Tibial nerve (tissue), 4 donors: ENCODE measurements around the gene PPP2R2C. TPM values are rescaled to one million over a fixed set of nuclear protein-coding genes. Genes with fewer than 3 reads are reported as not detected.

Experiments used
- DNase-seq, 2 donors: peaks; one replicate each; pipeline ENCODE4 v3.0.0-alpha.2; 2019; ENCODE audit warnings: low spot score in 2 of 2
- H3K27ac ChIP-seq, 4 donors: fragments of 200-600 bp; sonication (generic) in 3 of 4; one replicate each; pipeline ENCODE4 v1.5.1; 2017 to 2019; ENCODE audit warnings: mild to moderate bottlenecking in 1 of 4
- H3K27me3 ChIP-seq, 2 donors: fragments of 200-600 bp; sonication (generic) in 1 of 2; one replicate each; pipeline versions ENCODE4 v1.5.1 to v1.6.0; 2017 to 2019
- H3K36me3 ChIP-seq, 3 donors: fragments of 200-600 bp; sonication (generic); one replicate each; pipeline ENCODE4 v1.5.1; 2018 to 2019
- H3K4me1 ChIP-seq, 4 donors: fragments of 200-600 bp; sonication (generic) in 3 of 4; one replicate each; pipeline ENCODE4 v1.5.1; 2017 to 2019
- H3K4me3 ChIP-seq, 4 donors: fragments of 200-600 bp; sonication (generic) in 3 of 4; one replicate each; pipeline ENCODE4 v1.5.1; 2017 to 2019; ENCODE audit warnings: mild to moderate bottlenecking in 1 of 4, moderate library complexity in 1 of 4
- H3K9me3 ChIP-seq, 4 donors: fragments of 200-600 bp; sonication (generic) in 3 of 4; one replicate each; pipeline ENCODE4 v1.5.1; 2017 to 2019
- EP300 ChIP-seq, 2 donors: sonication (generic); formaldehyde crosslinking; IDR thresholded peaks; one replicate each; pipeline ENCODE4 v1.6.1; 2017; ENCODE audit warnings: antibody characterized with exemption in 2 of 2, mild to moderate bottlenecking in 1 of 2
- POLR2A ChIP-seq, 2 donors: fragments of 450-650 bp; IDR thresholded peaks; one replicate each; pipeline ENCODE4 v1.6.1; 2017; ENCODE audit warnings: antibody characterized with exemption in 2 of 2, mild to moderate bottlenecking in 2 of 2, moderate library complexity in 2 of 2
- WGBS, 2 donors: methylation state at CpG; one replicate each; pipeline ENCODE4 v1.1.5; 2018; 5-methylcytosine and 5-hydroxymethylcytosine counted together
- total RNA-seq, 4 donors: library from RNA; depleted of rRNA; stranded (reverse); fragments of >200 nt; gene quantifications; one replicate each; pipeline ENCODE4 v1.1.0, GENCODE V29; 2016
- TF ChIP-seq, protein P1 (sequence below), 5 experiments: fragments of 200-600 bp in 3 of 5; fragments of 450-650 bp in 2 of 5; sonication (generic) in 3 of 5; IDR thresholded peaks; one replicate each; pipeline ENCODE4 v1.5.1; 2016 to 2019; ENCODE audit warnings: antibody characterized with exemption in 5 of 5, mild to moderate bottlenecking in 3 of 5, moderate library complexity in 2 of 5

Gene PPP2R2C
- total RNA-seq, 4 donors from 2014 or later, result under 0.01 to 0.66 (median 0.42) TPM; not detected in 1

- TF ChIP-seq POLR2A (IDR thresholded peaks at IDR 0.05) (no peak), EP300 (IDR thresholded peaks at IDR 0.05) (no peak)
- TF ChIP-seq, protein P1, sequence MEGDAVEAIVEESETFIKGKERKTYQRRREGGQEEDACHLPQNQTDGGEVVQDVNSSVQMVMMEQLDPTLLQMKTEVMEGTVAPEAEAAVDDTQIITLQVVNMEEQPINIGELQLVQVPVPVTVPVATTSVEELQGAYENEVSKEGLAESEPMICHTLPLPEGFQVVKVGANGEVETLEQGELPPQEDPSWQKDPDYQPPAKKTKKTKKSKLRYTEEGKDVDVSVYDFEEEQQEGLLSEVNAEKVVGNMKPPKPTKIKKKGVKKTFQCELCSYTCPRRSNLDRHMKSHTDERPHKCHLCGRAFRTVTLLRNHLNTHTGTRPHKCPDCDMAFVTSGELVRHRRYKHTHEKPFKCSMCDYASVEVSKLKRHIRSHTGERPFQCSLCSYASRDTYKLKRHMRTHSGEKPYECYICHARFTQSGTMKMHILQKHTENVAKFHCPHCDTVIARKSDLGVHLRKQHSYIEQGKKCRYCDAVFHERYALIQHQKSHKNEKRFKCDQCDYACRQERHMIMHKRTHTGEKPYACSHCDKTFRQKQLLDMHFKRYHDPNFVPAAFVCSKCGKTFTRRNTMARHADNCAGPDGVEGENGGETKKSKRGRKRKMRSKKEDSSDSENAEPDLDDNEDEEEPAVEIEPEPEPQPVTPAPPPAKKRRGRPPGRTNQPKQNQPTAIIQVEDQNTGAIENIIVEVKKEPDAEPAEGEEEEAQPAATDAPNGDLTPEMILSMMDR (IDR thresholded peaks at IDR 0.05), result no peak
- DNase-seq, result peak in 1 of 2 donors; percentile 29
- Histone ChIP-seq H3K27ac (peak overlapping the region; percentile 8 to 89 (median 50)), H3K9me3 (no peaks in the 10 kb centered on the region), H3K4me3 (peak overlapping the region in 2 of 4 donors; percentile 1 to 45), H3K27me3 (no peaks in the 10 kb centered on the region), H3K4me1 (peaks cover 0 to 66% (median 47%) of the 10 kb centered on the region in 4 donors), H3K36me3 (no peaks in the 10 kb centered on the region)
- 40 to 49% methylated on average over 15 of the region's 15 CpGs for WGBS, 2 donors
Measured at GRCh38 chr4:6271701-6272465, 200.5 kb downstream of the PPP2R2C start.

GRCh38 chr4:6271206-6271605 is 201.2 kb downstream of the PPP2R2C start:
- peaks cover 0 to 59% (median 43%) of the 10 kb centered on the region in 4 donors for H3K4me1 ChIP-seq
- no peaks in the 10 kb centered on the region for H3K36me3 ChIP-seq
- H3K27me3 ChIP-seq, result no peaks in the 10 kb centered on the region
- DNase-seq, result no peak
- H3K27ac ChIP-seq, result peak overlapping the region; percentile 1 to 89 (median 50)
- no peaks in the 10 kb centered on the region for H3K9me3 ChIP-seq
- TF ChIP-seq EP300 (IDR thresholded peaks at IDR 0.05) (no peak), POLR2A (IDR thresholded peaks at IDR 0.05) (no peak)
- TF ChIP-seq, protein P1 (IDR thresholded peaks at IDR 0.05), result no peak
- 55 to 58% methylated on average over 9 of the region's 9 CpGs for WGBS, 2 donors
- peak overlapping the region in 3 of 4 donors; percentile 45 to 98 (median 85) for H3K4me3 ChIP-seq

- TF ChIP-seq EP300 (IDR thresholded peaks at IDR 0.05) (no peak), POLR2A (IDR thresholded peaks at IDR 0.05) (no peak)
- TF ChIP-seq, protein P1 (IDR thresholded peaks at IDR 0.05), result no peak
- Histone ChIP-seq H3K27me3 (no peaks in the 10 kb centered on the region), H3K4me1 (peaks cover 0 to 54% (median 37%) of the 10 kb centered on the region in 4 donors), H3K36me3 (no peaks in the 10 kb centered on the region), H3K4me3 (peak overlapping the region; percentile 45 to 98 (median 82)), H3K27ac (peak overlapping the region; percentile 40 to 89 (median 78)), H3K9me3 (no peaks in the 10 kb centered on the region)
- 6 to 16% methylated on average over 8 of the region's 8 CpGs for whole genome bisulfite sequencing, 2 donors
- no peak for DNase-seq
Measured at GRCh38 chr4:6270636-6271121, 201.7 kb downstream of the PPP2R2C start.

Other genes starting within 250 kb of the PPP2R2C start
- 100 to 1,000 TPM in 1 of 4 donors, 10 to 100 TPM in 3; 52.8 to 125 (median 57.9) TPM for gene WFS1, start 202.8 kb downstream of the PPP2R2C start, total RNA-seq
- gene MAN2B2, start 102.6 kb upstream of the PPP2R2C start, total RNA-seq, result 10 to 100 TPM; 33.0 to 66.3 (median 44.6) TPM
- gene MRFAP1, start 168.1 kb upstream of the PPP2R2C start, total RNA-seq, result 100 to 1,000 TPM; 176 to 300 (median 202) TPM
- not detected for gene S100P, start 221.3 kb upstream of the PPP2R2C start, total RNA-seq
- gene MRFAP1L1, start 237.3 kb upstream of the PPP2R2C start, total RNA-seq, result 10 to 100 TPM; 51.6 to 76.6 (median 59.6) TPM
- 10 to 100 TPM; 18.0 to 32.8 (median 28.3) TPM for gene BLOC1S4, start 243.6 kb upstream of the PPP2R2C start, total RNA-seq